Panc1 (cell line): Measurements from ENCODE around the gene TLR3. TPM values are rescaled to one million over a fixed set of nuclear protein-coding genes. Genes with fewer than 3 reads are reported as not detected.

Experiments used
- ATAC-seq: fragments of 200-7000 bp; cut with Tn5 transposase; 2 replicates; pipeline ENCODE4 v1.9.1; 2020; ENCODE audit warnings: mild to moderate bottlenecking, moderate library complexity
- BruUV-seq: library from RNA; stranded (reverse); fragments of 400-500 nt; replicated peaks from 2 replicates; lab custom pipeline; 2021; lab: Mats Ljungman, UMichigan
- CTCF ChIA-PET: fragments of 300-600 bp; sonication (Branson Sonifier 250); formaldehyde crosslinking; loops from one replicate; lab custom pipeline; 2022; ENCODE audit warnings: antibody characterized with exemption; lab: Charles Lee
- POLR2A ChIA-PET: fragments of 300-600 bp; sonication (Branson Sonifier 250); formaldehyde crosslinking; loops from one replicate; lab custom pipeline; 2022; ENCODE audit warnings: antibody characterized with exemption; lab: Charles Lee
- DNase-seq: peaks from one replicate; pipeline ENCODE4 v3.0.0-alpha.2; 2010; ENCODE audit warnings: low read depth, low spot score
- H3K27ac ChIP-seq: 2 replicates; pipeline ENCODE4 v1.5.1; 2011; ENCODE audit warnings: mild to moderate bottlenecking, low read length, inconsistent platforms
- H3K27me3 ChIP-seq: fragments of 200-500 bp; sonication (Bioruptor generic); 2 replicates; pipeline ENCODE4 v1.6.0; 2014; ENCODE audit warnings: low read length, inconsistent platforms; ENCODE audit not compliant: control insufficient read depth, insufficient read depth
- H3K36me3 ChIP-seq: fragments of 200-500 bp; sonication (Bioruptor generic); 2 replicates; pipeline ENCODE4 v1.5.1; 2014; ENCODE audit warnings: inconsistent platforms, mild to moderate bottlenecking, low read length, moderate library complexity; ENCODE audit not compliant: control insufficient read depth, insufficient read depth
- H3K4me1 ChIP-seq: 2 replicates; pipeline ENCODE4 v1.5.1; 2011; ENCODE audit warnings: inconsistent platforms, mild to moderate bottlenecking, low read length, moderate library complexity; ENCODE audit not compliant: control insufficient read depth, insufficient read depth
- H3K4me3 ChIP-seq, 2 experiments: 2 replicates each; pipeline ENCODE4 v1.5.1; 2011 to 2012; ENCODE audit warnings: low read depth in 2 of 2, low read length in 2 of 2, mild to moderate bottlenecking in 2 of 2, inconsistent platforms in 1 of 2, moderate library complexity in 1 of 2
- H3K9me3 ChIP-seq: fragments of 200-500 bp; sonication (Bioruptor generic); 2 replicates; pipeline ENCODE4 v1.5.1; 2014; ENCODE audit warnings: low read depth, mild to moderate bottlenecking, inconsistent platforms, low read length, moderate library complexity; ENCODE audit not compliant: control insufficient read depth, insufficient read depth
- CTCF ChIP-seq: fragments of 450-650 bp; IDR thresholded peaks from 2 replicates; pipeline ENCODE4 v1.5.1; 2017; ENCODE audit warnings: mild to moderate bottlenecking
- POLR2AphosphoS5 ChIP-seq: IDR thresholded peaks from 2 replicates; pipeline ENCODE4 v1.6.1; 2012; ENCODE audit warnings: mild to moderate bottlenecking, low read depth, low read length, moderate library complexity
- REST ChIP-seq, 2 experiments: IDR thresholded peaks; 2 replicates each; pipeline ENCODE4 v1.6.1; 2011 to 2012; ENCODE audit warnings: low read depth in 2 of 2, control low read depth in 1 of 2, low read length in 1 of 2, mild to moderate bottlenecking in 1 of 2, moderate library complexity in 1 of 2; ENCODE audit not compliant: insufficient read depth in 1 of 2
- SIN3A ChIP-seq: IDR thresholded peaks from 2 replicates; pipeline ENCODE4 v1.6.1; 2012; ENCODE audit warnings: low read depth, mild to moderate bottlenecking, low read length, moderate library complexity, borderline replicate concordance; ENCODE audit not compliant: insufficient read depth
- TCF7L2 ChIP-seq: IDR thresholded peaks from 2 replicates; pipeline ENCODE4 v1.6.1; 2011; ENCODE audit warnings: mild to moderate bottlenecking, low read depth, low read length, inconsistent platforms
- in situ Hi-C: cut with HindIII; loops from 2 replicates; pipeline ENCODE4 v1.10.0; 2016; ENCODE audit warnings: low sequenced_read_pairs, low pct_unique_long_range_greater_than_20kb
- intact Hi-C: fragments of 100-400 bp; cut with micrococcal nuclease; formaldehyde crosslinking; loops from one replicate; pipeline ENCODE4 v1.10.0; 2022; ENCODE audit not compliant: unreplicated experiment
- total RNA-seq: library from RNA; stranded (reverse); gene quantifications from one replicate; pipeline ENCODE4 v1.2.1, GENCODE V29; 2021; ENCODE audit not compliant: unreplicated experiment

Gene TLR3
- total RNA-seq, 1 experiment from 2014 or later, result 0.41 TPM

GRCh38 chr4:186081202-186081807, 12.3 kb downstream of the TLR3 start:
- peaks cover 2% of the 10 kb centered on the region for H3K27me3 ChIP-seq
- in situ Hi-C loops (no loop called here), intact Hi-C loops (no loop called here)
- BruUV-seq, result no TSS peak
- no peak overlapping the region for H3K4me3 ChIP-seq
- H3K36me3 ChIP-seq, result no peaks in the 10 kb centered on the region
- H3K27ac ChIP-seq, result no peak overlapping the region
- no peaks in the 10 kb centered on the region for H3K4me1 ChIP-seq
- no peak for ATAC-seq
- POLR2A ChIA-PET, result interaction anchor here (0.7 kb wide), 1 partner anchor 264 kb away, joined by 5 read pairs; no protein-coding TSS in a partner anchor
- CTCF ChIA-PET, result no interaction called here
- no peak for DNase-seq
- H3K9me3 ChIP-seq, result no peaks in the 10 kb centered on the region
- no peak for TF ChIP-seq SIN3A
- TF ChIP-seq CTCF, result no peak
- no peak for TF ChIP-seq TCF7L2
- no peak for TF ChIP-seq REST (IDR thresholded peaks at IDR 0.05; ENCODE audit: insufficient read depth in 1 of 2, low read depth in 2 of 2, low read length in 1 of 2)
- no peak for TF ChIP-seq POLR2AphosphoS5

DNA sequence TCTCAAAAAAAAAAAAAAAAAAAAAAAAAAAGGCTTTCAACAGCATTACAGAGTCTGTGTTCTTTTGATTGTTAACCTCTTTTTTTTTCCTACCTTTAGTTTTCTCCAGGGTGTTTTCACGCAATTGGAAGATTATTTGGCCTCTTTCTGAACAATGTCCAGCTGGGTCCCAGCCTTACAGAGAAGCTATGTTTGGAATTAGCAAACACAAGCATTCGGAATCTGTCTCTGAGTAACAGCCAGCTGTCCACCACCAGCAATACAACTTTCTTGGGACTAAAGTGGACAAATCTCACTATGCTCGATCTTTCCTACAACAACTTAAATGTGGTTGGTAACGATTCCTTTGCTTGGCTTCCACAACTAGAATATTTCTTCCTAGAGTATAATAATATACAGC, 13.3 kb downstream of the TLR3 start:
- H3K27ac ChIP-seq, result no peak overlapping the region
- H3K36me3 ChIP-seq, result no peaks in the 10 kb centered on the region
- in situ Hi-C loops (no loop called here), intact Hi-C loops (no loop called here)
- ATAC-seq (no peak), DNase-seq (no peak)
- ChIA-PET POLR2A (no interaction called here), CTCF (no interaction called here)
- no peaks in the 10 kb centered on the region for H3K4me1 ChIP-seq
- TF ChIP-seq SIN3A, result no peak
- no peak for TF ChIP-seq CTCF
- no peak for TF ChIP-seq POLR2AphosphoS5
- no peak for TF ChIP-seq REST (IDR thresholded peaks at IDR 0.05; ENCODE audit: insufficient read depth in 1 of 2, low read depth in 2 of 2, low read length in 1 of 2)
- TF ChIP-seq TCF7L2, result no peak
- H3K4me3 ChIP-seq, result no peak overlapping the region
- BruUV-seq, result no TSS peak
- H3K9me3 ChIP-seq, result no peaks in the 10 kb centered on the region
- peaks cover 2% of the 10 kb centered on the region for H3K27me3 ChIP-seq
